ENCODE results near the gene OTUD6A. TPM values are rescaled to one million over a fixed set of nuclear protein-coding genes. Genes with fewer than 3 reads are reported as not detected.
"Not testable (repeated sequence)": the region's sequence is repeated elsewhere in the genome, so short reads cannot be mapped to it uniquely, and the experiment has no call there.

Gene OTUD6A
- total RNA-seq, 2 experiments from 2014 or later: not detected

- Mint-ChIP-seq H3K27ac (no peak overlapping the region), H3K4me3 (no peak overlapping the region), H3K27me3 (no peaks in the 10 kb centered on the region), H3K9me3 (no peaks in the 10 kb centered on the region), H3K4me1 (no peaks in the 10 kb centered on the region), H3K36me3 (no peaks in the 10 kb centered on the region)
- POLR2A ChIA-PET: no interaction called here
- no peak for ATAC-seq (ENCODE audit: low read depth)
- DNase-seq: no peak
These were observed 4.4 kb downstream of the OTUD6A start for GRCh38 chrX:70066646-70067045.

GRCh38 chrX:70079297-70079696, 17.0 kb downstream of the OTUD6A start:
- H3K27ac Mint-ChIP-seq: no peak overlapping the region

GRCh38 chrX:70079870-70080269, 17.6 kb downstream of the OTUD6A start:
- no peaks in the 10 kb centered on the region for H3K9me3 Mint-ChIP-seq
- ATAC-seq (ENCODE audit: low read depth) (no peak), DNase-seq (no peak)
- POLR2A ChIA-PET: no interaction called here
- H3K36me3 Mint-ChIP-seq: no peaks in the 10 kb centered on the region
- no peaks in the 10 kb centered on the region for H3K27me3 Mint-ChIP-seq
- no peak overlapping the region for H3K4me3 Mint-ChIP-seq
- H3K4me1 Mint-ChIP-seq: no peaks in the 10 kb centered on the region
- no peak overlapping the region for H3K27ac Mint-ChIP-seq

More at GRCh38 chrX:70079297-70079696, 17.0 kb downstream of the OTUD6A start:
- no peaks in the 10 kb centered on the region for H3K4me1 Mint-ChIP-seq
- DNase-seq (no peak), ATAC-seq (ENCODE audit: low read depth) (no peak)
- no peaks in the 10 kb centered on the region for H3K36me3 Mint-ChIP-seq
- no peaks in the 10 kb centered on the region for H3K27me3 Mint-ChIP-seq
- no peak overlapping the region for H3K4me3 Mint-ChIP-seq
- POLR2A ChIA-PET: no interaction called here
- no peaks in the 10 kb centered on the region for H3K9me3 Mint-ChIP-seq

- no peaks in the 10 kb centered on the region for H3K9me3 Mint-ChIP-seq
- DNase-seq: no peak
These were observed 20.5 kb downstream of the OTUD6A start for GRCh38 chrX:70082723-70083122.

GRCh38 chrX:70084592-70085240, 22.5 kb downstream of the OTUD6A start:
- Mint-ChIP-seq H3K27ac (no peak overlapping the region), H3K9me3 (no peaks in the 10 kb centered on the region), H3K4me3 (no peak overlapping the region), H3K36me3 (no peaks in the 10 kb centered on the region), H3K27me3 (peaks cover 4% of the 10 kb centered on the region), H3K4me1 (peaks cover 1% of the 10 kb centered on the region)
- POLR2A ChIA-PET: no interaction called here
- DNase-seq (no peak), ATAC-seq (ENCODE audit: low read depth) (no peak)

More at GRCh38 chrX:70082723-70083122, 20.5 kb downstream of the OTUD6A start:
- POLR2A ChIA-PET: no interaction called here
- Mint-ChIP-seq H3K36me3 (no peaks in the 10 kb centered on the region), H3K4me1 (no peaks in the 10 kb centered on the region), H3K27ac (no peak overlapping the region), H3K4me3 (no peak overlapping the region), H3K27me3 (no peaks in the 10 kb centered on the region)
- no peak for ATAC-seq (ENCODE audit: low read depth)

- no peaks in the 10 kb centered on the region for H3K36me3 Mint-ChIP-seq
- peaks cover 4% of the 10 kb centered on the region for H3K27me3 Mint-ChIP-seq
- POLR2A ChIA-PET: no interaction called here
- no peaks in the 10 kb centered on the region for H3K9me3 Mint-ChIP-seq
- no peak overlapping the region for H3K4me3 Mint-ChIP-seq
- DNase-seq (no peak), ATAC-seq (ENCODE audit: low read depth) (no peak)
- H3K4me1 Mint-ChIP-seq: peaks cover 2% of the 10 kb centered on the region
- no peak overlapping the region for H3K27ac Mint-ChIP-seq
These were observed 25.8 kb downstream of the OTUD6A start for GRCh38 chrX:70087857-70088630.

GRCh38 chrX:70088751-70089150, 26.5 kb downstream of the OTUD6A start:
- no peak overlapping the region for H3K4me3 Mint-ChIP-seq
- POLR2A ChIA-PET: no interaction called here
- no peak overlapping the region for H3K27ac Mint-ChIP-seq

GRCh38 chrX:70089604-70090297, 27.5 kb downstream of the OTUD6A start:
- H3K9me3 Mint-ChIP-seq: no peaks in the 10 kb centered on the region
- DNase-seq (no peak), ATAC-seq (ENCODE audit: low read depth) (no peak)
- peaks cover 2% of the 10 kb centered on the region for H3K4me1 Mint-ChIP-seq
- H3K27ac Mint-ChIP-seq: no peak overlapping the region
- H3K4me3 Mint-ChIP-seq: no peak overlapping the region
- H3K36me3 Mint-ChIP-seq: no peaks in the 10 kb centered on the region
- H3K27me3 Mint-ChIP-seq: peaks cover 4% of the 10 kb centered on the region
- POLR2A ChIA-PET: no interaction called here

More at GRCh38 chrX:70088751-70089150, 26.5 kb downstream of the OTUD6A start:
- Mint-ChIP-seq H3K9me3 (no peaks in the 10 kb centered on the region), H3K36me3 (no peaks in the 10 kb centered on the region), H3K27me3 (peaks cover 4% of the 10 kb centered on the region), H3K4me1 (peaks cover 2% of the 10 kb centered on the region)
- ATAC-seq (ENCODE audit: low read depth) (no peak), DNase-seq (no peak)

- H3K27me3 Mint-ChIP-seq: peaks cover 4% of the 10 kb centered on the region
- no peaks in the 10 kb centered on the region for H3K9me3 Mint-ChIP-seq
- DNase-seq (no peak), ATAC-seq (ENCODE audit: low read depth) (no peak)
- no peaks in the 10 kb centered on the region for H3K36me3 Mint-ChIP-seq
- POLR2A ChIA-PET: no interaction called here
- H3K4me1 Mint-ChIP-seq: peaks cover 2% of the 10 kb centered on the region
- no peak overlapping the region for H3K27ac Mint-ChIP-seq
- no peak overlapping the region for H3K4me3 Mint-ChIP-seq
These were observed 30.0 kb downstream of the OTUD6A start for GRCh38 chrX:70092247-70092646.

GRCh38 chrX:70096052-70096451, 33.8 kb downstream of the OTUD6A start:
- Mint-ChIP-seq H3K4me1 (no peaks in the 10 kb centered on the region), H3K36me3 (no peaks in the 10 kb centered on the region), H3K27ac (no peak overlapping the region), H3K27me3 (peaks cover 4% of the 10 kb centered on the region), H3K4me3 (no peak overlapping the region), H3K9me3 (no peaks in the 10 kb centered on the region)
- ATAC-seq (ENCODE audit: low read depth) (no peak), DNase-seq (no peak)
- POLR2A ChIA-PET: no interaction called here

- ATAC-seq (ENCODE audit: low read depth) (no peak), DNase-seq (no peak)
- POLR2A ChIA-PET: no interaction called here
These were observed 43.0 kb downstream of the OTUD6A start for GRCh38 chrX:70105229-70105628.

GRCh38 chrX:70111436-70112026, 49.3 kb downstream of the OTUD6A start:
- H3K4me3 Mint-ChIP-seq; H3K4me1 Mint-ChIP-seq; H3K27ac Mint-ChIP-seq; H3K36me3 Mint-ChIP-seq; POLR2A ChIA-PET; DNase-seq; H3K27me3 Mint-ChIP-seq; ATAC-seq (ENCODE audit: low read depth); H3K9me3 Mint-ChIP-seq: not testable (repeated sequence)

More at GRCh38 chrX:70105229-70105628, 43.0 kb downstream of the OTUD6A start:
- no peaks in the 10 kb centered on the region for H3K36me3 Mint-ChIP-seq
- H3K27ac Mint-ChIP-seq: no peak overlapping the region
- H3K4me3 Mint-ChIP-seq: no peak overlapping the region
- no peaks in the 10 kb centered on the region for H3K4me1 Mint-ChIP-seq
- no peaks in the 10 kb centered on the region for H3K27me3 Mint-ChIP-seq
- no peaks in the 10 kb centered on the region for H3K9me3 Mint-ChIP-seq
